Left cardiac atrium (tissue), 4 donors: ENCODE results near the gene SUSD1. TPM values are rescaled to one million over a fixed set of nuclear protein-coding genes. Genes with fewer than 3 reads are reported as not detected.

Experiments
- ATAC-seq, 2 donors: fragments of 200-7000 bp; cut with Tn5 transposase; one replicate each; pipeline ENCODE4 v1.9.1; 2020; ENCODE audit warnings: mild to moderate bottlenecking in 2 of 2, moderate library complexity in 2 of 2
- DNase-seq: peaks from one replicate; pipeline ENCODE4 v3.0.0-alpha.2; 2020
- intact Hi-C, 2 donors: fragments of 100-400 bp; cut with DNase I; formaldehyde crosslinking; loops; one replicate each; pipeline versions ENCODE4 v1.14.1 to v1.15.1; 2022 to 2023
- total RNA-seq, 2 donors: library from RNA; stranded (reverse); fragmentation: NEBNext Ultra II Directional; extraction: Animal tissue kit (Norgen Biotek cat#: 25700); gene quantifications; one replicate each; pipeline ENCODE4 v1.2.1, GENCODE V29; 2021
- donor health status: DM: no; HTN: yes; CAD: no.
- donor health status: DM: no; HTN: yes; CAD: no; lungs with severe emphysema.
- donor health status: DM: yes; HTN: yes; CAD: no.
- donor health status: Dilated cardiomyopathy.

Gene SUSD1
- total RNA-seq, 2 donors from 2014 or later = 9.4 to 13.7 TPM

DNA sequence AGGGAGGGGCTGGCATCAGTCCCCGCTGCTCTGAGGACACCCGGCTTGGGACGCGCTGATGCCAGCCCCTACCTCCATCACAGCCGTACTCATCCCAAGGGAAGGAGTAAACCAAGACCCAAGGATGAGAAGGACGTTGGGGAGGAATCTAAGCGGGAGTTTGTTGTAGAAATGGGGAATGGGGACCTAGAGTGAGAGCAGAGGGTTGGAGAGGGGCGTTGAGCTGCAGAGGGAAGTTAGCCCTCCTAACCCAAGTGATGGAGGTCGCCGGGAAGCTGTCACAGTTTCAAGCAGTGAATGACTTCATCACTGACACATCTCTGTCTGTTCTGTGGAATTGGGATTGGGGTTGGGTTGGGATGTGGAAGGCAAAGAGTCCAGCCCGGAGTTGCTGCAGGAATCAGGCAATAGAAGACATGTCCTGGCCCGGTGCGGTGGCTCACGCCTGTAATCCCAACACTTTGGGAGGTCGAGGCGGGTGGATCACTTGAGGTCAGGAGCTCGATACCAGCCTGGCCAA is 759 bp upstream of the SUSD1 start:
- DNase-seq (no peak), ATAC-seq (no peak)
- intact Hi-C loops = no loop called here

DNA sequence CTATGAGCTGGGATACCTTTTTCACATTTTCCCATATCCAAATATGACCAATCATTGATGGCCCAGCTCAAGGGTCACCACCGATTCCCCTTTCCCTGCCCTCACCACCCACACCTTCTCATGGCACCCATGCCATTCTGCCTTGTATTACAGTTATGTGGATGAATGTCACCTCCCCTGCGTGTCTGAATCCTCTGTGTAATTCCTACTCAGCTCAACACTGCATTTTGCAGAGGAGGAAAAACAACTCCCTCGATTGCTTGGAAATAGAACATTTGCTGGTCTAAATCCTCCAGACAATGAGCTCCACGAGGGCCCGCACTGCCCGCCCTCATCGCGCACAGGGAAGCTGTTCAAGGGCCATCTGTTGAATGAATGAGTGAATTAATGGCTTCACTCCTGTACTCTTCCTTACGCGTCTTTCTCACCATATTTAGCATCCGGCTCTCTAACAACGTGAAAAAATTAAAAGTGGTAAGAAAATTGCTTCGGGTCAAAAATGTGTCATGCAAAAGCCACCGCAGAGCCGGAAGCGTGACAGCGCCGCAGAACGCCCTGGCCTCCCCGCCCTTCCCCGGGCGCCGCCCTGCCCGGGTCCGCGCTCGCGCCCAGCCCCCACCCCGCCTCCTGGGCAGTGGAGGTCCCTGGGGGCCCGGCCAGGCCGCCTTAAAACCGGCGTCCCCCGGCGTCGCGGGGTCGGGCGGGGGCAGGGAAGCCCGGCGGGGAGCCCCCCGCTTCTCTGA is 704 bp downstream of the SUSD1 start:
- intact Hi-C loops = no loop called here
- peak; percentile 88 to 92 for ATAC-seq

DNA sequence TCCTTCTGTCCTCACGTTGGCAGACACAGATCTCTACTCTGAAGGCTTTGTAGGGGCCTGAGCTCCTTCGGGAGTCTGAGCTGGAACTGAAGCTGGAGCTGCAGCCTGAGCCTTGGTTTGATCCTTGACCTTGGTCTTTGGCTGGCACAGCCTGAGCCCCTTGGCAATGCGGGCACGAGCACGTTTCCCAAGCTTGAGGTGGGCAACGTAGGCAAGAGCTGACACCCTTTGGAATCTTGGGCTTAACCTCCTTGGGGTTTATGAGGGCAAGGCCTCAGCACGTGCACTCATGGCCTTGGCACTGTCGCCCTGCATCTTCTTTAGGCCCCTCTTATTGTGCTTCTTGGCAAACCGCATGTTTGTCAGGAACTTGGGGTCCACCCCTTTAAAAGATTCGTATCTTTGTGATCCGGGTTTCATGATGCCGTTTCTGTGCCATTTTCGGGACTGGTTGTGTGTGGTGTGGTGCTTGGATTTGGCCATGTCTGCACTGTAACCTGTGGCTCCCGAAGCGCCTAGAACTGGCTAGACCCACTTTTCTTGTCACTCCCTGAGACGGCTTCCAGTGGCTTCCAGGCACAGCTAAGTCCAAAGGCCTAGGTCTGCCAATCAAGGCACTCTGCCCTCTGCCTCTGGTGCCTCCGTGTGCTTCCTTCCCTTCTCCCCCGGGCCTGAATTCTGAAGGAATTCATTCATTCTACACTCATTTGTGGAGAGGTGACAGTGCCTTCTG is 1.4 kb downstream of the SUSD1 start:
- intact Hi-C loops = no loop called here
- ATAC-seq (no peak), DNase-seq (no peak)

More for the DNA sequence above, 704 bp downstream of the SUSD1 start:
- peak; percentile 82 for DNase-seq

DNA sequence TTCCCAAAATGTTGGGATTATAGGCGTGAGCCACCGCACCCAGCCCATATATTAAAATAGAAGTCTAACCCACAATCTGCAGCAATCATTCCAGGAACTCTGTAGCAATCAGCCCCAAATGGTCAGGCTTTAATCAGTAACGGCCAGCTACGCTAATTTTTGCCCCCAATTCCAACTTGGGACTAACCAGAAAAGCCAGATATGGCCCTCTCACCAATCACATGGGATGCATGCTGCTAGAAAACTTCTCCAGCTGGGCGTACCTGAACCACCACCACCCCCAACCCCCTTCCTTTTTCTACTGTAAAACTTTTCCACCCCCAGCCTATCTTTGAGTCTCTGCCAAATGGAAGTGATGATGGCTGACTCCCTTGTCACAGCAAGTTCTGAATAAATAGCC is 4.1 kb downstream of the SUSD1 start:
- no peak for ATAC-seq
- DNase-seq = no peak
- intact Hi-C loops = no loop called here

DNA sequence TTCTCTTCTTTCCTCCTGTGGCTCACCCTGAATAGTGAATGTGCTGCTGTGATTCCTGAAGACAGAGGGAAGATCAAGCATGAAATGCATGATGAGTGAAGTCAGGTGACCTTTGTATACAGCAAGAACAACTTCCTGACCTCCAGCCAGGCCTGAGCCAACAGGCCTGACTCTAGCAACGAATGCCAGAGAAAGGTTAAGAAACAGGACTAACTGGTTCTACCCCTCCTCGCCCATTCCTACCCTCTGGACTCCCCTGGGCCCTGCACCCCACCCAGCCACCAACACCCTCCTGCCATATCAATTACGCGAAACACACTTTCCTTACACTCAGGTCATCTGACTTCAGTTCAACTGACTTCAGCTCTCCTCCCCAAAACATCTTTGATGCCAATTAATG is 4.9 kb downstream of the SUSD1 start:
- no peak for DNase-seq
- intact Hi-C loops = no loop called here
- ATAC-seq = no peak

DNA sequence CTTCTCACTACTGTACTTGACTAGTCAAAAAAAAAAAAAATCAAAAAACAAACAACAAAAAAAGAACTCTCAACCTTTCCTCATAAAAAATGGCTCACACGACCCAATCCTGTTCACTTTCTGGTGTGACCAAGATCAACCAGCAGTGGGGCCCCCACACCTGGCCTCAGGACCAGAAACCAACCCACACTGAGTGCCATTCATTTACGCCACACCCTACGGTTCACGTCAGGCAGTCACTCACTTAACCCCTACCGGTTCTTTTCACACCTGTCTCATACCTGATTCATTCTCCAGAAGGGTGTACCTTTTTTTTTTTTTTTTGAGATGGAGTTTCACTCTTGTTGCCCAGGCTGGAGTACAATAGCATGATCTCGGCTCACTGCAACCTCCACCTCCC is 5.7 kb downstream of the SUSD1 start:
- ATAC-seq (no peak), DNase-seq (no peak)
- intact Hi-C loops = no loop called here

DNA sequence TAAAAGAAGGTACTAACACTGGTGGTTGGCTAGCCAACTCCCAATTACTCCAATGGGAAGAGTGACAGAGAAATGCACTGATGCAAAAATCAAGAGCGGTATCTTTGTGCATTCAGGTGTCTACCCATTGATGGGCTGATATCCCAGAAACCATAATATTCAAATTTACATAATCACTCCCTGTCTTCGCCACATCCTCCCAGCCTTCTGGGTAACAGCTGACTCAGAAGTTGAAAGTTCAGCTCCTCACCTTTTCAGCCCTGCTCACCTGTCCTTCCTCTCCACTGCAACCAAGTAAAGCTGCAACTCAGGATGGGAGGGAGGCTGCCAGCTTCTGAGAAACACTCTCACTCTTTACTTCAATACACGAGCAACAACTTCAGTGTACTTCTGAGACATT is 6.9 kb downstream of the SUSD1 start:
- DNase-seq (no peak), ATAC-seq (no peak)
- intact Hi-C loops = no loop called here

DNA sequence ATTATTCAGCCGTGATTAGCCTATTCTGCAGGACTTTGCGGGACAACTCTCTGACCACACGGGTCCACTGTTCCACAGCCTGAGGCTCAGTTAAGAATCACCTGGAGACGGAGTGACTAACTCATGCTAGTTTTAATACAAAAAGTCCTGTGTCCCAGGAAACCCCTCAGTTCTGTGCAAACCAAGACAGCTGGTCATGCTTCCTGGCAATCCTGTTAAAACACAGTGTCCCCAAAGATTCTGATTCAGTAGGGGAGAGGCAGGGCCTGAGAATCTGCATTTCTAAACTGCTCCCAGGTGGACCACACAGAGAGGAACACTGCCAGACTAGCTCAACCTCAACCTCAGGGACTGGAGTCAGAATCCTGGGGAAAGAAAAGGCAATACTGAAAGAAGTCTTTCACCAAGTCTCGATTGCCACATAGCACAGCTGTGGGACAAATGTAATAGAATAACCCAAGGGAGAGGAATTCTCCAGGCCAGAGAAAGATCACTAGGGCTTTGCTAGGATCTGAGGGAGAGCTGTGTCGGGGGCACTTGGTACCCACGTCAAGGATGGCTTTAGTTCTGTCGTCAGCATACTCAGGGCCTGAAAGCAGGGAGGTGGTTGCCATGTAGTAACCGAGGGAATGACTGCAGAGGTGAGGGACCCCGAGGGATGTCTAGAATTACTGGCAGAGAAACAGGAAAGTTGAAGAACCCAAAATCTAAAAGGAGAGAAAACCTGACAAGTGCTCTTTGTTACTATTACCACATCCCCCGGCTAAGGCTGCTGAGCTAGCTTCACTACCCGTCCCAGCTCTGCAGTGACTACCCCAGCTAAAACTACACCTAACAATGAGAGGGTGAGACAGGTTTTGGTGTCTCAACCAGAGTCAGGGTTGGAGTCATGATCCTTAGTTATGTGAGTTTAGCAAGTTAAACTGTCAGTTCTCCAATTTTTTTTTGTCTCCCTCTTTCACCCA is 8.6 kb downstream of the SUSD1 start:
- DNase-seq (peak; percentile 32), ATAC-seq (peak; percentile 66 to 85)
- intact Hi-C loops = no loop called here

DNA sequence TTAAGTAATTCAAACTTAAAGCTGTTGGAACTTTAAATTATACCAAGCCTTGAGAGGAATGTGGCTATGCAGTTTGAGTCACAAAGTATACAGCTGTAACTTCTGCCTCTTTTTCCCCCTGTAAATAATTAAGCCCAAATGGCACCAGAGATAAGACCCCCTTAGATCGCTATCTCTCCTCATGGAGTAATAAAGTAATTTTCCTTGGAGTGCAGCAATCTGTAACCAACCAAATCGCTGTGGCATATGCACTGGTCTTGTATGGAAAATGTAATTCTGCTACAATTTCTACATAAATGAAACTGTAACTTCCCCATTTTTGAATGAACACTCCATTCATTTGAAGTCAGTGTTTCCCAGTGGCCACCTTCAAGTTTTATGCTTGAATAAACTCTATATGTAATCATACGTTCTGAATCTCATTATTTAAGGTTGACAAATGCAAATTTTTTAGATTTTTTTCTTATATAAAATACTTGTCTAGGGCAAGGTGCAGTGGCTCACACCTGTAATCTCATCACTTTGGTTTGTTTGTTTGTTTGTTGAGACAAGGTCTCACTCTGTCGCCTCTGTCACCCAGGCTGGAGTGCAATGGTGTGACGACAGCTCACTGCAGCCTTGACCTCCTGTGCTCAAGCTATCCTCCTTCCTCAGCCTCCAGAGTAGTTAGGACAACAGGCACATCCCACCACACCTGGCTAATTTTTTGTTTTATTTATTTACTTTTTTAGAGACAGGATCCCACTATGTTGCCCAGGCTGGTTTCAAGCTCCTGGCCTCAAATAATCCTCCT is 12.3 kb downstream of the SUSD1 start:
- intact Hi-C loops = no loop called here
- DNase-seq = no peak

DNA sequence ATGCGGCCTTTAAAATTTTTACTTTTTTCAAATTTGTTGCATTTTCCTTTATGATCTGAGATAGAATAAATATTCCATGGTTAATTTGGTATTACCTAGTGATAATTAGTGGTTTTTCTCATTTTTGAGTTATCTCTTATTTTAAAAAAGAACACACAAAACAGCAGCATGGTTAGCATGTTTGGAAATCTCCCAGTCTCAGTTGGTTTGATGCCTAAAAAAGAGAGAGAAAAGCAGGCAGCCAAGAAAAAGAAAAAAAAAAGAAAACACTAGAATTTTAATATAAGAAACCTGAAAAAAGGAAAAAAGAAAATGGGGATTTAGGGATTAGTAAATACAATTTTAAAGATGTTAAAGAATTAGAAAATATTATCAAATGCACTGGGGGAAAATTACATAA is 15.3 kb downstream of the SUSD1 start:
- DNase-seq (no peak), ATAC-seq (no peak)
- intact Hi-C loops = no loop called here

More for the DNA sequence above, 12.3 kb downstream of the SUSD1 start:
- no peak for ATAC-seq

DNA sequence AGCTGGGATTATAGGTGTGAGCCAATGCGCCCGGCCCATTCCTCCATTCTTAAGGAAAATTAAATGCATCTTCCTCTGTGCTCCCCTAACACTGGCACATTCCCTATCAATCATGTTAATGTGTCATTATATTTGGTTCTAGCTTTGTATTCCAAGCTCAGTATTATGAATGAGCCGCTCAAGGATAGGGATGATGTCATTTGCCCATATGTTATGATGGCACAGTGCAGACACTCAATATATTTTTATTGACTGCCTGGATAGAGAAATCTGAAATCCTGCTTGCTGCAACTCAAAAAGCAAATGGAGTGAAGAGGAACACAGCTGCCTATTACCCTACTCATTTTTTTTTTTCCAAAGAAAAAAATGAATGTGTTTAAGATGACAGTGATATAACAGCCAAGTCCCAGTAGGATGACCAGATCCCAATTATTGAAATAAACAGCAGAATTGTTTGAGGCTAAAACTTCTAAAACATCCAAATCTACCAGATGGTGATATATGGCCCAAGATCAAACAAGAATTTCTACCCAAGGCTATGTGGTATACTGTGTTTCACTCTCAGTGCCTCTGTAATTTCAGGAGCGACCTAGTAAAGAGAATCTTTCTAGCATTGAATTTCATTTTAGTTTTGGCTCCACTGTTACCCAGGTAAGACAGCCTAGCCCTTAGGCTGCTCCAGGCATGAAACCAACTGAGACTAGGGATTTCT is 16.3 kb downstream of the SUSD1 start:
- ATAC-seq (no peak), DNase-seq (no peak)
- intact Hi-C loops = no loop called here

DNA sequence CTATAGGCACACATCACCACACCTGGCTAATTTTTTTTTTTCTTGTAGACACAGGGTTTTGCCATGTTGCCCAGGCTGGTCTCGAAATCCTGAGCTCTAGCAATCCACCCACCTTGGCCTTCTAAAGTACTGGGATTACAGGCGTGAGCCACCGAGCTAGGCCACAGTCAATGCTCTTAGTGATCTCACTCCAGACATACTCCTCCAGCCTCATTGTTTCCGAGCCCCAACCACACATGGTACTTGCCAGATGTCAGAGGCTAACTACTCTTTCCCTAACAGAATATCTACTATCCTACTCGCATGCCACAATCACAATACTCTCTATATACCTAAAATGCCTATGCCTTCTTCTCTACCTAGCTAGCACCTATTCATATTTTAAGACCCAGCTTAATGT is 17.1 kb downstream of the SUSD1 start:
- ATAC-seq = peak in 1 of 2 donors; percentile 18
- no peak for DNase-seq
- intact Hi-C loops = no loop called here

DNA sequence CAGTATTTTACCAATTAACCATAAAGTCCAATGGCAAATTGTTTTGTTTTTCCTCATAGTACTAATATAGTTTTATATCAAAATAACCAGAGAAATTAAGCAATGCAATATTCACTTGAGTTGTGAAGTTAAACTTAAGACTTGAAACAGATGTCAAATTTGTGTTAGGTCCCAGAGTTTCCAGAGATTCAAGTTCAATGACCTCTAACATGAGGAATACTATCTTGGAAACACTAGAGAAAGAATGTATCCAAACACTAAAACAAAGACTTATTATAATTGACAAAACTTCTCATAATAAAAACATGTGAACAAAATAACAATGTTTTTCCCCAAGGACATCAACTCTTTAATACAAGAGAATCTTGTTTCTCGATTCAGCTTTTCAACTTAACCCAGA is 18.0 kb downstream of the SUSD1 start:
- no peak for DNase-seq
- peak in 1 of 2 donors; percentile 15 for ATAC-seq
- intact Hi-C loops = no loop called here

DNA sequence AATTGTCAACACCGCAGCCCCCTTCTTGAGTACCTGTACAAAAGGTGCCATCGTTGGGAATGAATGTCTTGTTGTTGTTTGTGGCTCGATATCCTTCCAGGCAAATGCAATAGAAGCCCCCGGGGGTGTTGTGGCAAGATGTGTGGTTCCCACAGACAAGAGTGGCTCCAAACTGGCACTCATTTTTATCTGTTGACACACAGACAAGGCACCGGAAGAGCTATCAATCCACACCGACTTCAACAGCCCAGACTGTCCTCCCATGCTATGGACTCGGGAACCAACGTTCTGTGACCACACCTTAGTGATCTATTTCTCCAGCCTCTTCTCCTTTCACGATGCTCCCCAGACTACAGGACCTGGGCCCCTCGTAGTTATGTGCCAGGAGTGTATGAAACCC is 25.9 kb downstream of the SUSD1 start:
- intact Hi-C loops = no loop called here
- DNase-seq = no peak
- ATAC-seq = no peak

DNA sequence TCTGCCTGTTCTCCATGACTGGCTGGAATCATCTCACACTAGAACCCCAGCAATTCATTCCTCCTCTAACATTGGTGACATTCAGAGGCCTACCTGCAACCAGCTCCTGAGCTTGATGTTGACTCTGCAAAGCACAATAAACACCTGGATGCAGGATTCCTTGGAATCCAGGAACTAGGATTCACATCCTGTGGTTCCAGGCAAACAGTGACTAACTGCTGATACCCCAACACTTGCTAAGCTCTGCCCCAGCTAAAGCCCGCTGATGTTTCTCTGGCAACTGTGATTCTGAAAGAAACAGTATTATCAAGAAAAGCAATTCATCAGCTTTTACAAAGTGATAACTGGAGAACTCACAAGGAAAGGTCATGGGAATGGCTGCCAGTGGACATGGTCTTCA is 29.2 kb downstream of the SUSD1 start:
- ATAC-seq (no peak), DNase-seq (no peak)
- intact Hi-C loops = no loop called here

DNA sequence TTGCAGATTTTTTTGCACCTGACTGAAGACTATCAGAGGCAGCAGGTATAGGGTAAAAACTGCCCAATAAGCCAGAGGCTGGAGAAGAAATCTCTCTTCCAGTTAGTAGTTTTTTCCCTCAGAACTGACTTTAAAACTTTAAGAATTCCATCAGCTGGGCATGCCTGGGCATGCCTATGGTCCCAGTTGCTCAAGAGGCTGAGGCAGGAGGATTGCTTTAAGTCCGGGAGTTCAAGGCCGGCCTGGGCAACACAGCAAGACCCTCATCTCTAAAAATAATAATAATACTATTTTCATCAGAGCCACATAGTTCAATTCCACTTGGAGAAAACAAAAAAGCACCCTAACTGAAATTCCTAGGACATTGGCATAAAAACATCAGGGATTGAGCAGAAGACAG is 30.3 kb downstream of the SUSD1 start:
- ATAC-seq = no peak
- intact Hi-C loops = no loop called here
- DNase-seq = no peak

DNA sequence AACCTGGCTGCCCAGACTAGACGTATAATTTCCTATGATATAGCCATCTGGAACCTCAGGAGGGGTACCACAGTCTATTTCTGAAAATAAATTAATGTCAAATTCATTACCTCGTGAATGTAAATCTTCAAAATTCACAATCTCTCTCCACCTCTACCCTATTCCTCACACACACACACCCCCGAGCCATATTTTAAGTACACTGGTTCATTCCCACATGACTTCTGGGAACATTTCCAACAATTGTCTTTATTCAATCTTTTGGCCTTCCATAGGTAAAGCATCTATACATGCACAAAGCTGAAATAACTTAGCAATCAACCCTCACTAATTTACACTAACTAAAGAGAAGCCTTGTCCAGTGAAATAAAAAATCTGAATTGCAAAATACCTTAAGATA is 32.7 kb downstream of the SUSD1 start:
- intact Hi-C loops = no loop called here
- no peak for ATAC-seq

DNA sequence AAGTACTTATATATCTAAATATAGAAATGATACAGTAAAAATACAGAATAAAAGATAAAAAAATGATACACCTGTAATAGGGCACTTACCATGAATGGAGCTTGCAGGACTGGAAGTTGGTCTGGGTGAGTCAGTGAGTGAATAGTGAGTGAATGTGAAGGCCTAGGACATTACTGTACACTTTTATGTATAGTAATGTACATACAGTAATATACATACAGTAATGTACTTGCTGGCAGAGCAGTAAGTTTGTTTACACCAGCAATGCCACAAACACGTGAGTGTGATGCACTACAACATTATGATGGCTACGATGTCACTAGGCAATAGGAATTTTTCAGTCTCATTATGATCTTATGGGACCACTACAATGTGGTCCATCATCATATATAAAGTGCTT is 34.2 kb downstream of the SUSD1 start:
- DNase-seq (no peak), ATAC-seq (no peak)
- intact Hi-C loops = no loop called here

More for the DNA sequence above, 32.7 kb downstream of the SUSD1 start:
- DNase-seq = no peak
